HEK293 (cell line): ENCODE results near the gene MESP2.

Source experiments
- CTCF ChIA-PET: fragments of 350-600 bp; formaldehyde crosslinking; extraction: SDS; loops from one replicate; lab custom pipeline; 2021; ENCODE audit warnings: antibody characterized with exemption; lab: Yijun Ruan, JAX
- POLR2A ChIA-PET: fragments of 300-600 bp; formaldehyde crosslinking; extraction: SDS; loops from one replicate; lab custom pipeline; 2020; ENCODE audit warnings: antibody characterized with exemption, inconsistent platforms; lab: Yijun Ruan, JAX
- H3K27ac ChIP-seq: fragments of 200-500 bp; sonication (Bioruptor generic); 2 replicates; pipeline ENCODE4 v1.5.1; 2014; ENCODE audit warnings: low read depth, low read length, control low read depth, inconsistent platforms; ENCODE audit errors: extremely low read depth
- H3K36me3 ChIP-seq, 2 experiments: fragments of 200-500 bp in 1 of 2; sonication (Bioruptor generic) in 1 of 2; 1 replicate in 1 of 2; 2 replicates in 1 of 2; pipeline ENCODE4 v1.5.1; 2014 to 2017; ENCODE audit warnings: inconsistent platforms in 2 of 2, low read length in 2 of 2; ENCODE audit not compliant: control insufficient read depth in 2 of 2, insufficient read depth in 1 of 2
- H3K4me1 ChIP-seq: fragments of 200-500 bp; sonication (Bioruptor generic); 2 replicates; pipeline ENCODE4 v1.5.1; 2014; ENCODE audit warnings: mild to moderate bottlenecking, low read length, inconsistent platforms; ENCODE audit not compliant: control insufficient read depth, insufficient read depth
- H3K4me3 ChIP-seq: 2 replicates; pipeline ENCODE4 v1.5.1; 2011; ENCODE audit warnings: low read depth, mild to moderate bottlenecking, control low read depth, low read length, moderate library complexity
- H3K9me3 ChIP-seq: fragments of 200-500 bp; sonication (Bioruptor generic); 2 replicates; pipeline ENCODE4 v1.5.1; 2014; ENCODE audit warnings: low read depth, low read length, inconsistent platforms; ENCODE audit not compliant: control insufficient read depth, insufficient read depth
- GLI2 ChIP-seq: fragments of 450-650 bp; formaldehyde crosslinking; IDR thresholded peaks from 2 replicates; pipeline ENCODE4; 2017; ENCODE audit warnings: missing biosample characterization, missing genetic modification characterization, low read depth, borderline replicate concordance
- KLF10 ChIP-seq: fragments of 450-650 bp; IDR thresholded peaks from 2 replicates; pipeline ENCODE4 v1.5.1; 2018; ENCODE audit warnings: missing biosample characterization, mild to moderate bottlenecking, missing genetic modification characterization
- KLF7 ChIP-seq: fragments of 450-650 bp; formaldehyde crosslinking; IDR thresholded peaks from 2 replicates; pipeline ENCODE4 v1.5.1; 2016; ENCODE audit warnings: missing biosample characterization, missing genetic modification characterization, borderline replicate concordance
- MEIS1 ChIP-seq: sonication (generic); formaldehyde crosslinking; IDR thresholded peaks from 2 replicates; pipeline ENCODE4 v1.8.1; 2022; ENCODE audit warnings: missing genetic modification reagents, mild to moderate bottlenecking, borderline replicate concordance
- OVOL3 ChIP-seq: fragments of 450-650 bp; formaldehyde crosslinking; IDR thresholded peaks from 2 replicates; pipeline ENCODE4 v1.5.1; 2016; ENCODE audit warnings: missing biosample characterization, missing genetic modification characterization
- RBAK ChIP-seq: fragments of 450-650 bp; formaldehyde crosslinking; IDR thresholded peaks from 2 replicates; pipeline ENCODE4 v1.5.1; 2016; ENCODE audit warnings: missing biosample characterization, missing genetic modification characterization
- SALL2 ChIP-seq: fragments of 450-650 bp; formaldehyde crosslinking; IDR thresholded peaks from 2 replicates; pipeline ENCODE4 v1.5.0; 2017; ENCODE audit warnings: missing biosample characterization, mild to moderate bottlenecking, missing genetic modification characterization, borderline replicate concordance
- SETDB1 ChIP-seq: IDR thresholded peaks from one replicate; pipeline ENCODE4 v1.6.1; 2017; ENCODE audit warnings: mild to moderate bottlenecking, low read length, moderate library complexity, mixed read lengths; ENCODE audit not compliant: insufficient read length
- SP7 ChIP-seq: fragments of 450-650 bp; formaldehyde crosslinking; IDR thresholded peaks from 2 replicates; pipeline ENCODE4 v1.5.1; 2016; ENCODE audit warnings: missing biosample characterization, missing genetic modification characterization
- TRIM28 ChIP-seq: IDR thresholded peaks from 2 replicates; pipeline ENCODE4 v1.6.1; 2011; ENCODE audit warnings: low read length, control low read depth, borderline replicate concordance
- YY2 ChIP-seq: fragments of 450-650 bp; formaldehyde crosslinking; IDR thresholded peaks from 2 replicates; pipeline ENCODE4 v1.5.1; 2016; ENCODE audit warnings: missing biosample characterization, missing genetic modification characterization
- ZBTB7A ChIP-seq: fragments of 450-650 bp; formaldehyde crosslinking; IDR thresholded peaks from 2 replicates; pipeline ENCODE4 v1.5.1; 2016; ENCODE audit warnings: low read depth, missing biosample characterization, missing genetic modification characterization
- ZEB2 ChIP-seq: fragments of 450-650 bp; formaldehyde crosslinking; IDR thresholded peaks from 2 replicates; pipeline ENCODE4 v1.5.1; 2016; ENCODE audit warnings: missing biosample characterization, missing genetic modification characterization
- ZFP37 ChIP-seq: fragments of 450-650 bp; formaldehyde crosslinking; IDR thresholded peaks from 2 replicates; pipeline ENCODE4 v1.5.1; 2016; ENCODE audit warnings: missing biosample characterization, missing genetic modification characterization
- ZNF169 ChIP-seq: fragments of 450-650 bp; formaldehyde crosslinking; IDR thresholded peaks from 2 replicates; pipeline ENCODE4 v1.5.1; 2016; ENCODE audit warnings: missing biosample characterization, missing genetic modification characterization
- ZNF341 ChIP-seq: fragments of 450-650 bp; formaldehyde crosslinking; IDR thresholded peaks from 2 replicates; pipeline ENCODE4; 2016; ENCODE audit warnings: low read depth, missing biosample characterization, missing genetic modification characterization
- ZNF366 ChIP-seq: fragments of 450-650 bp; formaldehyde crosslinking; conservative IDR thresholded peaks from 2 replicates; pipeline ENCODE4 v1.5.1; 2016; ENCODE audit warnings: missing biosample characterization, missing genetic modification characterization
- ZNF37A ChIP-seq: fragments of 450-650 bp; IDR thresholded peaks from 2 replicates; pipeline ENCODE4 v1.5.1; 2018; ENCODE audit warnings: missing biosample characterization, missing genetic modification characterization
- ZNF394 ChIP-seq: fragments of 450-650 bp; formaldehyde crosslinking; IDR thresholded peaks from 2 replicates; pipeline ENCODE4 v1.5.1; 2016; ENCODE audit warnings: missing biosample characterization, missing genetic modification characterization, mild to moderate bottlenecking, moderate library complexity, borderline replicate concordance
- ZNF426 ChIP-seq: fragments of 450-650 bp; formaldehyde crosslinking; IDR thresholded peaks from 2 replicates; pipeline ENCODE4 v1.5.1; 2017; ENCODE audit warnings: missing biosample characterization, missing genetic modification characterization, mild to moderate bottlenecking, inconsistent platforms, moderate library complexity
- ZNF473 ChIP-seq: fragments of 450-650 bp; formaldehyde crosslinking; IDR thresholded peaks from 2 replicates; pipeline ENCODE4 v1.5.1; 2017; ENCODE audit warnings: missing biosample characterization, missing genetic modification characterization
- ZNF558 ChIP-seq: fragments of 450-650 bp; formaldehyde crosslinking; IDR thresholded peaks from 2 replicates; pipeline ENCODE4 v1.5.1; 2016; ENCODE audit warnings: missing biosample characterization, missing genetic modification characterization
- ZNF658 ChIP-seq: fragments of 450-650 bp; formaldehyde crosslinking; IDR thresholded peaks from 2 replicates; pipeline ENCODE4; 2016; ENCODE audit warnings: missing biosample characterization, missing genetic modification characterization
- ZNF701 ChIP-seq: fragments of 450-650 bp; formaldehyde crosslinking; IDR thresholded peaks from 2 replicates; pipeline ENCODE4 v1.5.1; 2016; ENCODE audit warnings: missing biosample characterization, missing genetic modification characterization
- ZNF707 ChIP-seq: fragments of 450-650 bp; formaldehyde crosslinking; IDR thresholded peaks from 2 replicates; pipeline ENCODE4 v1.5.1; 2016; ENCODE audit warnings: missing biosample characterization, missing genetic modification characterization
- ZNF837 ChIP-seq: fragments of 450-650 bp; formaldehyde crosslinking; IDR thresholded peaks from 2 replicates; pipeline ENCODE4 v1.5.1; 2016; ENCODE audit warnings: missing biosample characterization, missing genetic modification characterization
- TF ChIP-seq, protein P1 (sequence below): fragments of 450-650 bp; formaldehyde crosslinking; IDR thresholded peaks from 2 replicates; pipeline ENCODE4 v1.5.1; 2017; ENCODE audit warnings: missing biosample characterization, missing genetic modification characterization
- TF ChIP-seq, protein P2 (sequence below): fragments of 450-650 bp; formaldehyde crosslinking; IDR thresholded peaks from 2 replicates; pipeline ENCODE4 v1.5.1; 2016; ENCODE audit warnings: missing biosample characterization, missing genetic modification characterization, borderline replicate concordance
- TF ChIP-seq, protein P3 (sequence below): fragments of 450-650 bp; formaldehyde crosslinking; IDR thresholded peaks from 2 replicates; pipeline ENCODE4 v1.5.1; 2016; ENCODE audit warnings: missing biosample characterization, missing genetic modification characterization
- TF ChIP-seq, protein P4 (sequence below): fragments of 450-650 bp; formaldehyde crosslinking; IDR thresholded peaks from 2 replicates; pipeline ENCODE4 v1.5.1; 2016; ENCODE audit warnings: missing biosample characterization, missing genetic modification characterization

Gene MESP2

DNA sequence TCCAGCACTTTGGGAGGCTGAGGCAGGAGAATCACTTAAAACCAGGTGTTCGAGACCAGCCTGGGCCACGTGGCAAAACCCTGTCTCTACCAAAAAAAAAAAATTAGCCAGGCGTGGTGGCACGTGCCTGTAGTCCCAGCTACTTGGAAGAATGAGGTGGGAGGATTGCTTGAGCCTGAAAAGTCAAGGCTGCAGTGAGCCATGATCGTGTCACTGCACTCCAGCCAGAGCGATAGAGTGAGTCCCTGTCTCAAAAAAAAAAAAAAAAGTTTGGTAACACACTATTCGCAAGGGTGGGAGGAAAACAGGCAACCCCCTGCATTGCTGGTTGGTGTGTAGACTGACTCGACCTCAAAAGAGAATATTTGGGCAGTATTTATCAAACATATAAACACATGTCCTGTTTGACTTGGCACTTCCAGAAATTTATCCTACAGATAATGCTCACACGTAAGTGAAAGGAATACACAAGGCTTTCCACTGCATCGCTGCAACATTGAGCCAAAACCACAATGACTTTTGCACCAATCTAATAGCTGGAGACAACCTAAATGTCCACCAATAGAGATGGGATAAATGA is 41.7 kb downstream of the MESP2 start:
- Histone ChIP-seq H3K4me1 (peaks cover 2% of the 10 kb centered on the region; the same call in 1 of the 2 replicates), H3K9me3 (no peaks in the 10 kb centered on the region), H3K4me3 (no peak overlapping the region), H3K27ac (no peak overlapping the region), H3K36me3 (no peaks in the 10 kb centered on the region)
- ChIA-PET CTCF (interaction anchor here (0.8 kb wide), 1 partner anchor 270 kb away, joined by 3 read pairs; no protein-coding TSS in a partner anchor), POLR2A (no interaction called here)
- TF ChIP-seq SALL2 (tag by site-specific recombination) = no peak
- TF ChIP-seq ZNF837 = no peak
- no peak for TF ChIP-seq KLF10
- TF ChIP-seq, protein P1, sequence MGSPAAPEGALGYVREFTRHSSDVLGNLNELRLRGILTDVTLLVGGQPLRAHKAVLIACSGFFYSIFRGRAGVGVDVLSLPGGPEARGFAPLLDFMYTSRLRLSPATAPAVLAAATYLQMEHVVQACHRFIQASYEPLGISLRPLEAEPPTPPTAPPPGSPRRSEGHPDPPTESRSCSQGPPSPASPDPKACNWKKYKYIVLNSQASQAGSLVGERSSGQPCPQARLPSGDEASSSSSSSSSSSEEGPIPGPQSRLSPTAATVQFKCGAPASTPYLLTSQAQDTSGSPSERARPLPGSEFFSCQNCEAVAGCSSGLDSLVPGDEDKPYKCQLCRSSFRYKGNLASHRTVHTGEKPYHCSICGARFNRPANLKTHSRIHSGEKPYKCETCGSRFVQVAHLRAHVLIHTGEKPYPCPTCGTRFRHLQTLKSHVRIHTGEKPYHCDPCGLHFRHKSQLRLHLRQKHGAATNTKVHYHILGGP (tag by site-specific recombination) = no peak
- TF ChIP-seq ZNF37A (tag by site-specific recombination) = no peak
- no peak for TF ChIP-seq RBAK (tag by site-specific recombination)
- no peak for TF ChIP-seq ZNF707 (tag by site-specific recombination)
- no peak for TF ChIP-seq ZNF169
- TF ChIP-seq ZNF341 (tag by site-specific recombination) = no peak
- no peak for TF ChIP-seq ZNF658 (tag by site-specific recombination)
- TF ChIP-seq ZNF558 (tag by site-specific recombination) = no peak
- TF ChIP-seq ZBTB7A (tag by site-specific recombination) = no peak
- no peak for TF ChIP-seq ZNF366 (tag by site-specific recombination)
- TF ChIP-seq ZFP37 = no peak
- no peak for TF ChIP-seq ZNF701 (tag by site-specific recombination)
- TF ChIP-seq OVOL3 (tag by site-specific recombination) = no peak
- TF ChIP-seq ZNF394 (tag by site-specific recombination) = no peak
- no peak for TF ChIP-seq ZNF473
- TF ChIP-seq, protein P2, sequence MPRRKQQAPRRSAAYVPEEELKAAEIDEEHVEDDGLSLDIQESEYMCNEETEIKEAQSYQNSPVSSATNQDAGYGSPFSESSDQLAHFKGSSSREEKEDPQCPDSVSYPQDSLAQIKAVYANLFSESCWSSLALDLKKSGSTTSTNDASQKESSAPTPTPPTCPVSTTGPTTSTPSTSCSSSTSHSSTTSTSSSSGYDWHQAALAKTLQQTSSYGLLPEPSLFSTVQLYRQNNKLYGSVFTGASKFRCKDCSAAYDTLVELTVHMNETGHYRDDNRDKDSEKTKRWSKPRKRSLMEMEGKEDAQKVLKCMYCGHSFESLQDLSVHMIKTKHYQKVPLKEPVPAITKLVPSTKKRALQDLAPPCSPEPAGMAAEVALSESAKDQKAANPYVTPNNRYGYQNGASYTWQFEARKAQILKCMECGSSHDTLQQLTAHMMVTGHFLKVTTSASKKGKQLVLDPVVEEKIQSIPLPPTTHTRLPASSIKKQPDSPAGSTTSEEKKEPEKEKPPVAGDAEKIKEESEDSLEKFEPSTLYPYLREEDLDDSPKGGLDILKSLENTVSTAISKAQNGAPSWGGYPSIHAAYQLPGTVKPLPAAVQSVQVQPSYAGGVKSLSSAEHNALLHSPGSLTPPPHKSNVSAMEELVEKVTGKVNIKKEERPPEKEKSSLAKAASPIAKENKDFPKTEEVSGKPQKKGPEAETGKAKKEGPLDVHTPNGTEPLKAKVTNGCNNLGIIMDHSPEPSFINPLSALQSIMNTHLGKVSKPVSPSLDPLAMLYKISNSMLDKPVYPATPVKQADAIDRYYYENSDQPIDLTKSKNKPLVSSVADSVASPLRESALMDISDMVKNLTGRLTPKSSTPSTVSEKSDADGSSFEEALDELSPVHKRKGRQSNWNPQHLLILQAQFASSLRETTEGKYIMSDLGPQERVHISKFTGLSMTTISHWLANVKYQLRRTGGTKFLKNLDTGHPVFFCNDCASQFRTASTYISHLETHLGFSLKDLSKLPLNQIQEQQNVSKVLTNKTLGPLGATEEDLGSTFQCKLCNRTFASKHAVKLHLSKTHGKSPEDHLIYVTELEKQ (tag by site-specific recombination) = no peak
- TF ChIP-seq, all 188 proteins: peak for 0

DNA sequence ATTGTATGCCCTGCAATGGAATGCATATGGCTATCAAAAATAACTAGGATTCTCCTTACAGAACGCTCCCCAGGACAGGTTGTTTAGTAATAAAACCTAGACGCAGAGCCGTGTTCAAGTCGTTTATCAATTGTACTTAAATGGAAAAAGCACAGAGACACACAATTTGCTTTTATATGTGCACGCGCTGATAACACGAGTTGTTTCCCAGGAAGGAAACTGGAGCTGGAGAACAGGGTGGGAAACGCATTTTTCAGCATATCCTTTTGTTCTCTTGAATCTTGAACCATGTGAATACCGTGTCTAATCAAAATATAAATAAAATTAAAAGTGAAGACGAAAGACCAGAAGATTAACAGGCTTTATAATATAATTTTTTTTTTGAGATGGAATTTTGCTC is 42.2 kb downstream of the MESP2 start:
- H3K4me3 ChIP-seq = no peak overlapping the region
- peaks cover 2% of the 10 kb centered on the region; the same call in 1 of the 2 replicates for H3K4me1 ChIP-seq
- CTCF ChIA-PET = interaction anchor here (0.8 kb wide), 1 partner anchor 269 kb away, joined by 3 read pairs; no protein-coding TSS in a partner anchor
- H3K27ac ChIP-seq = no peak overlapping the region
- H3K36me3 ChIP-seq = no peaks in the 10 kb centered on the region
- POLR2A ChIA-PET = no interaction called here
- no peaks in the 10 kb centered on the region for H3K9me3 ChIP-seq
- no peak for TF ChIP-seq GLI2
- TF ChIP-seq MEIS1 = no peak
- TF ChIP-seq YY2 (tag by site-specific recombination) = no peak
- TF ChIP-seq, protein P3, sequence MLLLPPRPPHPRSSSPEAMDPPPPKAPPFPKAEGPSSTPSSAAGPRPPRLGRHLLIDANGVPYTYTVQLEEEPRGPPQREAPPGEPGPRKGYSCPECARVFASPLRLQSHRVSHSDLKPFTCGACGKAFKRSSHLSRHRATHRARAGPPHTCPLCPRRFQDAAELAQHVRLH (tag by site-specific recombination) = no peak
- no peak for TF ChIP-seq KLF7 (tag by site-specific recombination)
- TF ChIP-seq TRIM28 = no peak
- TF ChIP-seq ZEB2 (tag by site-specific recombination) = no peak
- TF ChIP-seq, protein P4, sequence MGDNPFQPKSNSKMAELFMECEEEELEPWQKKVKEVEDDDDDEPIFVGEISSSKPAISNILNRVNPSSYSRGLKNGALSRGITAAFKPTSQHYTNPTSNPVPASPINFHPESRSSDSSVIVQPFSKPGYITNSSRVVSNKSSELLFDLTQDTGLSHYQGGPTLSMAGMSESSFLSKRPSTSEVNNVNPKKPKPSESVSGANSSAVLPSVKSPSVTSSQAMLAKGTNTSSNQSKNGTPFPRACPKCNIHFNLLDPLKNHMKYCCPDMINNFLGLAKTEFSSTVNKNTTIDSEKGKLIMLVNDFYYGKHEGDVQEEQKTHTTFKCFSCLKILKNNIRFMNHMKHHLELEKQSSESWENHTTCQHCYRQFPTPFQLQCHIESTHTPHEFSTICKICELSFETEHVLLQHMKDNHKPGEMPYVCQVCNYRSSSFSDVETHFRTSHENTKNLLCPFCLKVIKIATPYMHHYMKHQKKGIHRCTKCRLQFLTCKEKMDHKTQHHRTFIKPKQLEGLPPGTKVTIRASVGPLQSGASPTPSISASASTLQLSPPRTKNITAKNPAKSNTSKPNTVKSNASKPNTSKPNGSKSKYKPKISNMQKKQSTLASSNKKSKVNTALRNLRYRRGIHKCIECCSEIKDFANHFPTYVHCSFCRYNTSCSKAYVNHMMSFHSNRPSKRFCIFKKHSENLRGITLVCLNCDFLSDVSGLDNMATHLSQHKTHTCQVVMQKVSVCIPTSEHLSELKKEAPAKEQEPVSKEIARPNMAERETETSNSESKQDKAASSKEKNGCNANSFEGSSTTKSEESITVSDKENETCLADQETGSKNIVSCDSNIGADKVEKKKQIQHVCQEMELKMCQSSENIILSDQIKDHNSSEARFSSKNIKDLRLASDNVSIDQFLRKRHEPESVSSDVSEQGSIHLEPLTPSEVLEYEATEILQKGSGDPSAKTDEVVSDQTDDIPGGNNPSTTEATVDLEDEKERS (tag by site-specific recombination) = no peak
- TF ChIP-seq SETDB1 = no peak
- TF ChIP-seq ZNF426 (tag by site-specific recombination) = no peak
- TF ChIP-seq ZNF366 (tag by site-specific recombination) = no peak
- TF ChIP-seq SP7 (tag by site-specific recombination) = no peak
